Measurements from ENCODE around the gene SERTAD3.

DNA sequence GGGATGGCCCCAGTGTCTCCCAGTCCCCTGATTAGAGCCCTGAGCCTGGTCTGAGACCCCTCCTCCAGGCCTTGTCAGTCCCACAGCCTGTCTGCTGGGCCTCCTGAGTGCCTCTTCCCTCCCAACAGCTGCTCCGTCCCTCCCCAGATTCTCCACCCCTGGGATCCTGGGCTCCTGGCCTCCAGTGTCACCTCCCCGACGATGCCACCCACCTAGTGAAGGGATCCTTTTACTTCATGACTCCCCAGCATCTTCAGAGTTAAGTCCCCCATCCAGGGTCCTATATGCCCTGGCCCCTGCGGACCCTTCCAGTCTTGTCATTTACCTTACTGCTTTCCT lies 26.5 kb downstream of the SERTAD3 start:
- TF ChIP-seq CTCF (IDR thresholded peaks at IDR 0.05) = no peak
- no peak for TF ChIP-seq POLR2A (IDR thresholded peaks at IDR 0.05)

Measured in body of pancreas (tissue), 4 donors.